Activated CD4-positive, alpha-beta T cell treated with anti-CD3 and anti-CD28 coated beads for 36 hours (primary cell): ENCODE results near the gene ARHGEF40. TPM values are rescaled to one million over a fixed set of nuclear protein-coding genes. Genes with fewer than 3 reads are reported as not detected.

Experiments
- ATAC-seq: fragments of 200-7000 bp; cut with Tn5 transposase; one replicate; pipeline ENCODE4 v1.10.0; 2021; ENCODE audit warnings: mild to moderate bottlenecking, moderate library complexity
- CTCF ChIA-PET: fragments of 350-600 bp; sonication (Branson Sonifier 250); formaldehyde crosslinking; loops from one replicate; lab custom pipeline; 2021; ENCODE audit warnings: antibody characterized with exemption; lab: Charles Lee
- POLR2A ChIA-PET: fragments of 350-600 bp; sonication (Branson Sonifier 250); formaldehyde crosslinking; loops from one replicate; lab custom pipeline; 2021; ENCODE audit warnings: antibody characterized with exemption, inconsistent platforms; lab: Charles Lee
- DNase-seq: peaks from one replicate; pipeline ENCODE4 v3.0.0-alpha.2; 2020
- H3K27ac Mint-ChIP-seq: one replicate; pipeline ENCODE4 v1.8.0; 2021; ENCODE audit warnings: mixed read lengths
- H3K27me3 Mint-ChIP-seq: one replicate; pipeline ENCODE4 v1.8.0; 2021; ENCODE audit warnings: mixed read lengths
- H3K36me3 Mint-ChIP-seq: one replicate; pipeline ENCODE4 v1.8.0; 2021; ENCODE audit warnings: low read depth, mixed read lengths
- H3K4me1 Mint-ChIP-seq: one replicate; pipeline ENCODE4 v1.8.0; 2021; ENCODE audit warnings: mixed read lengths
- H3K4me3 Mint-ChIP-seq: one replicate; pipeline ENCODE4 v1.8.0; 2021; ENCODE audit warnings: mild to moderate bottlenecking, moderate library complexity, mixed read lengths
- H3K9me3 Mint-ChIP-seq: one replicate; pipeline ENCODE4 v1.8.0; 2021; ENCODE audit warnings: low read depth, mixed read lengths
- intact Hi-C, 2 experiments: fragments of 100-400 bp; cut with DNase I in 1 of 2; cut with micrococcal nuclease in 1 of 2; formaldehyde crosslinking; loops; one replicate each; pipeline versions ENCODE4 v1.14.2 to v1.15.1; 2022 to 2024; cut with DNase I, micrococcal nuclease
- total RNA-seq, 2 experiments: library from RNA; stranded (reverse); gene quantifications; one replicate each; pipeline ENCODE4 v1.2.3, GENCODE V29; 2021

ARHGEF40 gene
- total RNA-seq, 2 experiments from 2014 or later: 0.05 to 0.09 TPM

GRCh38 chr14:21029917-21030316, 40.2 kb upstream of the ARHGEF40 start, which contains the start of gene TPPP2:
TSS of gene TPPP2 (plus strand) at chr14:21030217. CDS start at chr14:21030582, 365 bp downstream.
- intact Hi-C loops: no loop called here
- H3K9me3 Mint-ChIP-seq: no peaks in the 10 kb centered on the region
- no peak within 1 kb of the TSS for H3K27ac Mint-ChIP-seq
- no peak within 1 kb of the TSS for H3K4me3 Mint-ChIP-seq
- POLR2A ChIA-PET: no interaction called here
- DNase-seq (no peak), ATAC-seq (no peak)
- no peaks in the 10 kb centered on the region for H3K36me3 Mint-ChIP-seq
- H3K4me1 Mint-ChIP-seq: peaks cover 3% of the 10 kb centered on the region
- no peaks in the 10 kb centered on the region for H3K27me3 Mint-ChIP-seq
- CTCF ChIA-PET: interaction anchor here (1.0 to 5.1 kb wide), 2 partner anchors 14 to 73 kb away, joined by 3 to 34 read pairs; no protein-coding TSS in a partner anchor

GRCh38 chr14:21030531-21030930, 39.6 kb upstream of the ARHGEF40 start:
- Mint-ChIP-seq H3K27ac (no peak overlapping the region), H3K27me3 (no peaks in the 10 kb centered on the region), H3K9me3 (no peaks in the 10 kb centered on the region), H3K36me3 (no peaks in the 10 kb centered on the region), H3K4me3 (no peak overlapping the region), H3K4me1 (no peaks in the 10 kb centered on the region)
- ChIA-PET CTCF (interaction anchor here (1.0 to 5.1 kb wide), 3 partner anchors 15 to 72 kb away, joined by 3 to 34 read pairs (median 22); no protein-coding TSS in a partner anchor), POLR2A (no interaction called here)
- DNase-seq (no peak), ATAC-seq (no peak)
- intact Hi-C loops: no loop called here

DNA sequence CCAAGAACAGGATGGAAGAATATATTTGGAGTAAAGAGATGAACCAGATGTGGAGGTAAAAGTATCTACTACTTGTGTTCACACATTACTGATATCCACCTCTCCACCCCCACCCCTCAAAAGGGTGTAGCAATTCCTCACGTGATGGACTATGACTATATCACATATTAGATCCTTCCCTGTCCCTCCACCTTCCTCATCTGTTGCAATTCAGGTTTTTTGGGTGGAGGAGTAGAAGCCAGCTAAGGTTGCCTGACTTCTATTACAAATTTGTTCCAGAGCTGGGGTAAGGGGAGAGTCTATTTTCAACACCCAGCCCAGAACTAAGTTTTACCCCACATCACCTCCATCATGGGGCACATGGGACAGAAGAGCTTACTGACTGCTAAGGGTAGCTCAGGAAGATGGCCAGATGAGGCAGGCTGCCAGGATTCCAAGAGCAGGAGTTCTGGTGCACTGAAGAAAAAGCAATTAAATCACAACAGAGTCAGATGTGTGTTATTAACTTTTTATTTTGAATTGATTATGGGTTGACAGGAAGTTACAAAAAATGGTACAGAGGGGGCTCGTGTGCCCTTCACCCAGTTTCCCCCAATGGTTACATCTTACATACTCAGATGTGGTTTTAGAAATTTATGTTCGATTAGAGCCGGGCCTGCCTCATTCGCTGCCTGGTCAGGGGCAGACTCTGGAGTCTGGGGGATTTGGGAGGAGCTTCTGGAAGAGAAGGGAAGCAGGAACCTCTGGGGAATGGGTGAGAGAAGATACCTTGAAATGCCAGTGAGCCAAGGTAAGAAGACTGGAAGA, 37.6 kb upstream of the ARHGEF40 start:
- ATAC-seq: no peak
- DNase-seq: no peak
- H3K9me3 Mint-ChIP-seq: no peaks in the 10 kb centered on the region
- no peak overlapping the region for H3K4me3 Mint-ChIP-seq
- H3K27me3 Mint-ChIP-seq: no peaks in the 10 kb centered on the region
- POLR2A ChIA-PET: no interaction called here
- CTCF ChIA-PET: interaction anchor here (0.6 to 3.1 kb wide), 7 partner anchors 9 to 565 kb away, joined by 3 to 22 read pairs (median 4); no protein-coding TSS in a partner anchor
- intact Hi-C loops: no loop called here
- H3K36me3 Mint-ChIP-seq: no peaks in the 10 kb centered on the region
- H3K4me1 Mint-ChIP-seq: no peaks in the 10 kb centered on the region
- no peak overlapping the region for H3K27ac Mint-ChIP-seq

GRCh38 chr14:21033133-21033698, 36.9 kb upstream of the ARHGEF40 start:
- H3K27me3 Mint-ChIP-seq: no peaks in the 10 kb centered on the region
- H3K9me3 Mint-ChIP-seq: no peaks in the 10 kb centered on the region
- intact Hi-C loops: no loop called here
- no peak for DNase-seq
- POLR2A ChIA-PET: no interaction called here
- CTCF ChIA-PET: interaction anchor here (0.6 to 3.1 kb wide), 7 partner anchors 8 to 564 kb away, joined by 3 to 22 read pairs (median 4); no protein-coding TSS in a partner anchor
- no peak overlapping the region for H3K4me3 Mint-ChIP-seq
- no peak for ATAC-seq
- no peaks in the 10 kb centered on the region for H3K36me3 Mint-ChIP-seq
- H3K4me1 Mint-ChIP-seq: no peaks in the 10 kb centered on the region
- H3K27ac Mint-ChIP-seq: no peak overlapping the region

DNA sequence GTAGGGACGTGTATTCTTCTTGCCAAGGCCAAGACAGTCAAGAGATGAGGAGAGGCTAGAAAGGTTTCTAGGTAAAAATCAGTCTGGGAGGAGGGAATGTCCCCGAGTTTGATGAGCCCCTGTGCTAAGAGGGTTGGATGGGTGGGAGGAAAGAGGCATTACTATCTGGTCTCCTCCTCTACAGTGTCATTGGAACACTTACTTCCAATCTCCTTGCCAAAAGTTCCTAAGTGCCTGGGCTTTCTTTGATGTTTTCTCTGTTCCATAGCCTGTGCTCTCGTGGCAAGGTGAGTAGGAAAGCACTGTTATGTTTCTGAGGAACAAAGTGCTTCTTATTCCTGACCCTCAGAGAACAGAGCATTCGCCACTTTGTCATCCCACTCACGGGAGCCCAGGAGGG, 35.4 kb upstream of the ARHGEF40 start, which contains the start of gene RNASE13:
RNASE13 (minus strand) TSS at position 101 of the 400 bp plus-strand sequence. CDS start 519 bp downstream, outside the sequence.
- CTCF ChIA-PET: interaction anchor here (1.3 to 3.0 kb wide), 3 partner anchors 13 to 58 kb away, joined by 3 to 17 read pairs (median 8); no protein-coding TSS in a partner anchor
- H3K9me3 Mint-ChIP-seq: no peaks in the 10 kb centered on the region
- intact Hi-C loops: no loop called here

DNA sequence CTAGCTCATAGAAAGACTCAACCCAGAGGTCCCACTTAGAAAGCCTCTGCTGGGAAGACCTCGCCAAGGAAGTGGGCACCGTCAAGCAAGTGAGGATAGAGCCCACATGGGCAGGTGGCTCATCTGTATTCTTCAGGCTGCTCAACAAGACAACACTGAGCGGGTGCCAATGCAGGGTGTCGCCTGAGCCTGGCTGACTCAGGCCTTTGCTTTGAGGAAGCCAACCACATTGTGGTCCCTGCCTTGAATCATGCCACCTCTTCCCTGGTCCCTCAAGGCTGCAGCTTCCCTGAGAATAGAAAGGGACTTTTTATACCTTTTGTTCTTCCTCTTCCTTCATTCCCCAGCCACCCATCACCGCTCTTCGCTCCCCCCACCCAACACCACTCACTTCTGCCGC, 33.4 kb upstream of the ARHGEF40 start:
- Mint-ChIP-seq H3K27me3 (no peaks in the 10 kb centered on the region), H3K9me3 (no peaks in the 10 kb centered on the region), H3K4me3 (no peak overlapping the region), H3K4me1 (no peaks in the 10 kb centered on the region), H3K27ac (no peak overlapping the region), H3K36me3 (no peaks in the 10 kb centered on the region)
- DNase-seq (peak; percentile 11), ATAC-seq (peak; percentile 47)
- intact Hi-C loops: loop anchor here in 1 of 2 experiments (1.0 kb wide), 1 partner anchor 21 kb away; no protein-coding TSS in a partner anchor
- ChIA-PET CTCF (interaction anchor here (1.2 to 3.0 kb wide), 3 partner anchors 22 to 28 kb away, joined by 3 to 17 read pairs (median 3); no protein-coding TSS in a partner anchor), POLR2A (interaction anchor here (0.6 kb wide), 2 partner anchors 9 to 450 kb away, joined by 3 read pairs; no protein-coding TSS in a partner anchor)

More for the DNA sequence above, 35.4 kb upstream of the ARHGEF40 start, which contains the start of gene RNASE13:
- ATAC-seq (no peak), DNase-seq (no peak)
- Mint-ChIP-seq H3K36me3 (no peaks in the 10 kb centered on the region), H3K27me3 (no peaks in the 10 kb centered on the region), H3K4me1 (no peaks in the 10 kb centered on the region), H3K4me3 (no peak within 1 kb of the TSS), H3K27ac (no peak within 1 kb of the TSS)
- POLR2A ChIA-PET: interaction anchor here (0.6 kb wide), 1 partner anchor 64 kb away, joined by 5 read pairs; no protein-coding TSS in a partner anchor

DNA sequence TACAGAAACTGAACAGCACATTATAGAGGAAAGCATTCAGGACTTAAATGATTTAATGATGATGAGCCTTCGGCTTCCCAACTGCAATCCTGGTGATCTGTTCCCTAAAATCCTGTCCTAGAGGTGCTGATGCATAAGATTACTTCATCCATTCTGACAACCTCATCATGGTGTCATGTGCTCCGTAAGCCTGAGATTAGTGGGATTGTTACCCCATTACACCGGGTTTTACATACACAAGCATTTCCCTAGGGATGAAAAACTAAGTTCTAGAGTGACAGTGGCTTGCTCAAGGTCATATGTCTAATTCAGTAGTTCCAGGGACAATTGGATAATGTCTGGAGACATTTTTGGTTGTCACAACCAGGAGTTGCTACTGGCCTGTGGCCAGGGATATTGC, 32.9 kb upstream of the ARHGEF40 start:
- DNase-seq (no peak), ATAC-seq (no peak)
- H3K4me1 Mint-ChIP-seq: no peaks in the 10 kb centered on the region
- CTCF ChIA-PET: interaction anchor here (0.8 to 1.2 kb wide), 3 partner anchors 22 to 66 kb away, joined by 3 to 4 read pairs (median 4); no protein-coding TSS in a partner anchor
- no peak overlapping the region for H3K4me3 Mint-ChIP-seq
- H3K36me3 Mint-ChIP-seq: no peaks in the 10 kb centered on the region
- intact Hi-C loops: no loop called here
- H3K27me3 Mint-ChIP-seq: no peaks in the 10 kb centered on the region
- H3K9me3 Mint-ChIP-seq: no peaks in the 10 kb centered on the region
- no peak overlapping the region for H3K27ac Mint-ChIP-seq
- POLR2A ChIA-PET: interaction anchor here (0.6 kb wide), 1 partner anchor 10 kb away, joined by 3 read pairs; no protein-coding TSS in a partner anchor

- H3K27ac Mint-ChIP-seq: no peak overlapping the region
Measured at GRCh38 chr14:21038441-21039422, 31.4 kb upstream of the ARHGEF40 start.

DNA sequence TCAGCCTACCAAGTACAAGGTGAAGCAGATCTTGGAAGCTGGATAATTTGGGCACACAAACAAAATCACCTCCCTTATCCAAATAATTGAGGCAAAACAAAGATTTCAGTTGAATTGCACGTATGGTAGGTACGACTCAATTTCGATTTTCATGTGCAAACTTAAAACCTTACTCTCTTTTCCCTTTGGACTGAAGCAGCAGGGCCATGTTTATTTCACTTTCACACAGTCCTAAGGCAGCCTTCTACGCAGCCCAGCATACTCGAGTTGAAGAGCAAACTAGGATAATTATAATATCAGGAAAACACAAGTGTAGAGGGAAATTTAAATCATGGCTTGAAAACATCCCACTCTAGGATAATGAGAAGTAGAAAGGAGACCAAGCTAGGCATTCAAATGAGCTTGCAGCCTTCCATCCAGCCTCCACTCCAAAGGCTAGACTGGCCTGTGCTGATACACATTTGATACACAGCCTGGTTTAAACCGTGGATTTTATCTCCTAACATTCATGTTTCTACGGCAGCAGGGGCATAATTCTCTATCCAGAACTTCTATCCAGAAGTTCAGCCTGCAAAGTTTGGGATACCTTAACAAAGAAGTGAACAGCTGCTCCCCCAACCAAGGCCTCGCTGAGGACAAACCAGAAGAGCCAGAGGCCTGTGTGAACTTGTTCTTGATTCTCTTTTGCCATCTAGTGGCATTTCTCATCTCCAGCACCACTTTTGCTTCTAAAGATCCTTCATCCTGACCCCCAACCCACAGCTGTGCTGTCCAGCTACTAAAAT, 30.3 kb upstream of the ARHGEF40 start:
- no peaks in the 10 kb centered on the region for H3K9me3 Mint-ChIP-seq
- H3K4me3 Mint-ChIP-seq: no peak overlapping the region
- no peaks in the 10 kb centered on the region for H3K36me3 Mint-ChIP-seq
- ChIA-PET POLR2A (interaction anchor here (0.6 kb wide), 1 partner anchor 26 kb away, joined by 7 read pairs; no protein-coding TSS in a partner anchor), CTCF (interaction anchor here (0.6 to 3.9 kb wide), 15 partner anchors 10 to 68 kb away, joined by 3 to 84 read pairs (median 4); no protein-coding TSS in a partner anchor)
- H3K27ac Mint-ChIP-seq: no peak overlapping the region
- H3K27me3 Mint-ChIP-seq: peaks cover 5% of the 10 kb centered on the region
- intact Hi-C loops: loop anchor here (1.0 to 2.0 kb wide), 2 partner anchors 25 to 183 kb away; no protein-coding TSS in a partner anchor
- peaks cover 6% of the 10 kb centered on the region for H3K4me1 Mint-ChIP-seq
- DNase-seq: peak; percentile 29
- peak; percentile 75 for ATAC-seq

More at GRCh38 chr14:21038441-21039422, 31.4 kb upstream of the ARHGEF40 start:
- DNase-seq (no peak), ATAC-seq (no peak)
- Mint-ChIP-seq H3K4me1 (no peaks in the 10 kb centered on the region), H3K27me3 (peaks cover 5% of the 10 kb centered on the region), H3K9me3 (no peaks in the 10 kb centered on the region), H3K36me3 (no peaks in the 10 kb centered on the region), H3K4me3 (no peak overlapping the region)
- POLR2A ChIA-PET: no interaction called here
- intact Hi-C loops: no loop called here
- CTCF ChIA-PET: interaction anchor here (2.4 to 3.9 kb wide), 3 partner anchors 11 to 26 kb away, joined by 12 to 84 read pairs (median 16); no protein-coding TSS in a partner anchor
